DMS114 treated with DMSO at 0.1 percent for 48 hours (cell line): ENCODE measurements around the gene PPP1R12C.
"Not testable (repeated sequence)": the region's sequence is repeated elsewhere in the genome, so short reads cannot be mapped to it uniquely, and the experiment has no call there.

Source experiments
- DNase-seq: peaks from one replicate; lab custom pipeline; 2025; ENCODE audit not compliant: unreplicated experiment; lab: John Stamatoyannopoulos, UW

PPP1R12C gene

GRCh38 chr19:55112246-55112776, 5.1 kb downstream of the PPP1R12C start:
- DNase-seq: no peak

- DNase-seq: no peak
Observed at GRCh38 chr19:55111238-55111831, 6.1 kb downstream of the PPP1R12C start.

GRCh38 chr19:55109527-55110291, 7.7 kb downstream of the PPP1R12C start:
- no peak for DNase-seq

- not testable (repeated sequence) for DNase-seq
Observed at GRCh38 chr19:55107252-55107651, 10.2 kb downstream of the PPP1R12C start.

DNA sequence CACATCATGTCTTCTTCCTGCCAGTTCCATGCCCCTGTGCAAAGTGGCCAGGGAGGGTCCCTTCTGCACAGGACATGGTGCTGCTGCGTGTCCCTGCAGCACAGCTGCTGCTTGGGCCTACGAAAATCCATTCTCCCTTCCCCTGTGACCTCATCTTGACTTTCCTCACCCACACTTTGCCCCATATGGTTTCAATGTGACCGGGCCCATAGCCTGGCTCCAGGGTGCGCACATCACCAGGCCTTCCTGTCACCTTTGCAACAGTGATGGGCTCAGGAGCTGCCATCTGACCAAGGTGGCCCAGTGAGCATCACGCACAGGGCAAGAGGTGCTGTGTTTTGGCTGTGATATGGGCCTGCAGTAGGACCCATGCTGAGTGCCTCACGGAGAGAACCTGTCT, 10.8 kb downstream of the PPP1R12C start:
- DNase-seq: no peak

DNA sequence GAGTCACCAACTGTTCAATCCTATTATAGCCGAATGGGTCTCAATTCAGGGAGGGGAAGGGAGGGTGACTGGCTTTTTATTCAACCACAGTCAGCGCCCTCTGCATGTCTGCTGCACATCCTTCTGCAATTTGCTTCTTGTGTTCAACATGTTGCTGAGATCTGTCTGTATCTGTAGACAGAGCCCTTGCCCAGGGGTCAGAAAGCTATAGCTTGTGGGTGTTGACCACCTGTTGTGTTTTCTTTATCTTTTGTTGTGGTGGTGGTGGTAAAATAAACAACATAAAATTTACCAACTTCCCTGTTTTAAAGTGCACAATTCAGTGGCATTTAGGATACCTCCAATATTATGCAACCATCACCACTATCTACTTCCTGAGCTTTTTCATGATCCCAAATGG, 12.2 kb downstream of the PPP1R12C start:
- no peak for DNase-seq

- DNase-seq: no peak
Observed at GRCh38 chr19:55103190-55103589, 14.2 kb downstream of the PPP1R12C start.

DNA sequence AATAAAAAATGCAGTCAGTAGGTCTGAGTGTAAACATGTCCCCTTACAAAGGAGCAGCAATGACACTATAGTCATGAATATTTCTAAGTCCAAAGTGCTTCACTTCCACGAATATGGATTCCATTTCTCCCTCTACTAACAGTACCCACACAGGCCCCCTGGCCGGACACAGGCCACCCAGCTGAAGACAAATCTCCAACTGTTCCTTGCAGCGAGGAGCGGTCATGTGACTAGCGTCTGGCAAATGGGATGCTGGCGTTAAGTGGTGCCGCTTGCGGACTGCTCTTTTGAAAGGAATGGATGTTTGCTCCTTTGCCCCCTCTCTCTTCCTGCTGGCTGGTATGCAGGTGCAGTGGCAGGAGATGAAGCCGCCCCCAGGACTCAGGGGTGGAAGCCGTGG, 16.2 kb downstream of the PPP1R12C start:
- DNase-seq: no peak

DNA sequence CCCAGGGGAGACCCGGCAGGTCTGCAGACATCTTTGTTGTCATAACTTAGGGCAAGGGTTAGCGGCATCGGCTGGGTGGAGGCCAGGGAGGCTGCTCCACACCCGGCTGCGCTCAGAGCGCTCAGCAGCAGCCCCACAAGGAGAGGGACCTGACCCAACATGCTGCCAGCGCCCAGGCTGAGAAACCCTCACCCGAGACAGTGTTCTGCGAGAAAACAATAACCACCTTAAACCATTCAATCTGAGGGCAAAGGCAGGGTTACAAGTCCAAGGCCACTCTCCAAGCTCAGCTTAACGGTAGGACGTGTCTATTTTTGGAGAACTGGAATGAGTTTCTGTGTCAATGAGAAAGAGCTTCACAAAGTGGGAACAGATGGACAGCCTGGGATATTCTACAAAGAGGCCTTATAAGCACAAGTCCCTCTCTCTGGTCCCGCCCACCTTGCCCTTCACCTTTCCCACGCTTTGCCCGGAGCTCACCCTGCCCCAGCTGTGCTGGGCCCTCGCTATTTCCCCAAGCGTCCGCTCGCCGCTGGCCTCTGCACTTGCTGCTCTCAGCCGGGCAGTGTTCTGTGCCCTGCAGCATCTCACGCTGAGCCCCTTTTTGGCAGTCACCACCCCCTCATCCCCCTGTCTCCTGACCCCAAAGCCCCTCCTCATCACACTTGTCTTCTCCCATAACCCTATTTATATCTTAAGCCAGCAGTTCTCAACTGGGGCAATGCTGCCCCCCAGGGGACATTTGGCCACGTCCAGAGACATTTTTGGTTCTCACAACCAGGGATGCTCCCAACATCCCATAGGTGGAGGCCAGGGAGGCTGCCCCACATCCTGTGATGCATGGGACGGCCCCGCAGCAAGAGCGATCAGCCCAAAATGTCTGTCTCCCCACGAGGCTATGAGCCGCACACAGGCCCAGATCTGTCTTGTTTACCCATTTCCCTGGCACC, 17.6 kb downstream of the PPP1R12C start:
- DNase-seq: peak; percentile 30

GRCh38 chr19:55098716-55099556, 18.5 kb downstream of the PPP1R12C start:
- DNase-seq: no peak

DNA sequence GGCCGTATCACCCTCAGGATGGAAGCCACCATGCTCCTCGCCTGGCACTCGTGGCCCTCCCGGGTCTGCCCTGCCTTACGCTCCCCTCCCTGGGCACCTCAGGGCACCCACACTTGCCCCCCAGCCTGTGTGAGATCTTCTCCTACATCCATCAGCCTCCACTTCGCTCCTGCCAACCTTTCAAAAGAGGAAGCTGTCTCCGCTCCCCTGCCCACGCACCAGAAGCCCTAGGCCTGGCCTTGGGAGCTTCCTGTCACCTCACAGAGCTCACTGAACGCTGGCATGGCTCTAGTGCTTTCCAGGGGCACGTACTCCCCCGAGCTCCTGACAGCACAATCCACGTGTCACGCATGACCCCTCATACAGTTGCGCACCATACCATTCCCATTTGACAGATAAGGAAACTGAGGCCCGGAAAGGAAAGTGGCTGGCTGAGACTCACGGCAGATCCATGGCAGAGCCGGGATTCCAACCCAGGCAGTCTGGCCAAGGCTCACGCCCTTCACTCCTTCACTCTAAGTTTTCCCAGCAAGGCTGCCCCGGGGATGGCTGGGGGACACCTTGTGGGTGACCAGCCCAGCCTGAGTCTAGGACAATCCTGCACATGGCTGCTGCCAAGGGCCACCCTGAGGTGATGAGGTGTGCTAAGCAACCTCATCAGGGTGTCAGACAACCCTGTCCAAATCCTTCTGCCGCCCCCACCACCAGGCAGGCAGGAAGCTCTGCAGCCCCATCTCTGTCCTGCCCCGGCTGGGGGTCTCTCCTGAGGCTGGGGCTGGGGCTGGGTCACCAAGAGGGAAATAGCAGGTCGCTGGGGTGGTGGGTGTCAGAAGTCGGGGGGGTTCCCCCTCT, 19.3 kb downstream of the PPP1R12C start:
- no peak for DNase-seq

- no peak for DNase-seq
Observed at GRCh38 chr19:55096061-55096701, 21.3 kb downstream of the PPP1R12C start.

GRCh38 chr19:55095260-55096060, 22.0 kb downstream of the PPP1R12C start:
- peak; percentile 65 for DNase-seq

DNA sequence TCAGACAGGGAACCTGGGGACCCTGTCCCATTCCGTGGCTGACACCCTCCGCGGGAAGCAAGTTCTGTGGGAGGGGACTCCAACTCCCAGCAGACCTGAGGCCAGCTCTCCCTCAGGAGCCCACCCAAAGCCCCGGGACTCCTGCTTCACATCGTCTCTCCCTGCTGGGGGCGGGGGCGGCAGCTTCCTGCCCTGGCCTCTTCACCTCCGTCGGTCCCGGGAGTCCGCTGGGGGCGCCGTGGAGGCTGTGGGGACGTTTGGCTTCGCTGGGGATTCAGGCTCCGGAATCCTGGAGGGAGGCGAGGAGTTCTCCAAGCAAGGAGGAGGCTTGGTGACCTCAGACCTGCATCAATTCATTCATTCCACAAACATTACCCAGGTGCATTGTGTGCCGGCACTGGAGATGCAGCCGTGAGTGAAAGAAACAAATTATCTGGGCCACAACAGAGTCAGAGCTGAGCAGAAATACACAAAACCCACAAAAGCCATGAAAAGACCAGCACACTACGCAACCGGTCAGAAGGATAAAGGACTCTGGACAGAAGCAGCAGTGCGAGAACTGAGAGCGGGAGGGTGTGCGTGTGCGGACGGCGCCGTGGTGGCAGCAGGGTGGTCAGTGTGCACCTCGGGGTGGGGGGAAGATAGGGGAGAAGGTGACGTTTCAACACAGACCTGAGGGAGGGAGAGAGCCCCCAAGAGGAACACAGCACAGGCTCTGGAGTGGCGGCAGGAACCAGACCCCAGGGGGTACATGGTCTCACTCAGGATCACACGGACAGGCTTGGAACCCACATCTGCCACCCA, 22.8 kb downstream of the PPP1R12C start:
- no peak for DNase-seq

GRCh38 chr19:55092423-55093318, 24.8 kb downstream of the PPP1R12C start:
- DNase-seq: no peak

GRCh38 chr19:55091955-55092354, 25.5 kb downstream of the PPP1R12C start:
- no peak for DNase-seq
